Right lobe of liver (tissue), 4 donors: Measurements from ENCODE around the gene BRD4.

Experiments used
- CTCF ChIP-seq, 4 donors: fragments of 200-600 bp in 3 of 4; fragments of 450-650 bp in 1 of 4; IDR thresholded peaks; one replicate each; pipeline versions ENCODE4 v1.5.1 to v1.8.0; 2016 to 2022; ENCODE audit warnings: antibody characterized with exemption in 4 of 4, mild to moderate bottlenecking in 2 of 4
- POLR2A ChIP-seq: fragments of 450-650 bp; IDR thresholded peaks from one replicate; pipeline ENCODE4 v1.6.1; 2017; ENCODE audit warnings: antibody characterized with exemption, mild to moderate bottlenecking
- donor health status: DM: no; HTN: no; CAD: no.
- donor health status: DM: no; HTN: no; CAD: no.
- donor health status: DM: no; HTN: yes; CAD: no.

- no peak for TF ChIP-seq POLR2A
- no peak for TF ChIP-seq CTCF (IDR thresholded peaks at IDR 0.05)
Observed at GRCh38 chr19:15216363-15216762, 116.0 kb downstream of the BRD4 start.
